WTC11 (cell line): Measurements from ENCODE around the gene ABCC6. TPM values are rescaled to one million over a fixed set of nuclear protein-coding genes. Genes with fewer than 3 reads are reported as not detected.

ENCODE experiments used
- ATAC-seq: fragments of 200-7000 bp; cut with Tn5 transposase; 2 replicates; pipeline ENCODE4 v1.10.0; 2021; ENCODE audit warnings: mild to moderate bottlenecking, moderate library complexity
- CTCF ChIA-PET: fragments of 300-600 bp; sonication (Branson Sonifier 250); formaldehyde crosslinking; loops from one replicate; lab custom pipeline; 2021; ENCODE audit warnings: antibody characterized with exemption; lab: Charles Lee
- POLR2A ChIA-PET: fragments of 350-600 bp; sonication (Branson Sonifier 250); formaldehyde crosslinking; loops from one replicate; lab custom pipeline; 2021; ENCODE audit warnings: antibody characterized with exemption; lab: Charles Lee
- DNase-seq: peaks from one replicate; pipeline ENCODE4 v3.0.0; 2021; ENCODE audit warnings: low spot score
- H3K27ac Mint-ChIP-seq: 2 replicates; pipeline ENCODE4 v1.8.0; 2021; ENCODE audit warnings: mixed read lengths
- H3K27me3 Mint-ChIP-seq: 2 replicates; pipeline ENCODE4 v1.8.0; 2021; ENCODE audit warnings: low read depth, mild to moderate bottlenecking, moderate library complexity, mixed read lengths
- H3K36me3 Mint-ChIP-seq: 2 replicates; pipeline ENCODE4 v1.8.0; 2021; ENCODE audit warnings: mixed read lengths
- H3K4me1 Mint-ChIP-seq: 2 replicates; pipeline ENCODE4 v1.8.0; 2022; ENCODE audit warnings: mixed read lengths
- H3K4me3 Mint-ChIP-seq: 2 replicates; pipeline ENCODE4 v1.8.0; 2021; ENCODE audit warnings: mild to moderate bottlenecking, moderate library complexity, mixed read lengths
- H3K9me3 Mint-ChIP-seq: 2 replicates; pipeline ENCODE4 v1.8.0; 2021; ENCODE audit warnings: mixed read lengths
- CBFB ChIP-seq: sonication (generic); formaldehyde crosslinking; IDR thresholded peaks from 2 replicates; pipeline ENCODE4 v1.8.1; 2022; ENCODE audit warnings: mild to moderate bottlenecking, low read depth, missing genetic modification reagents
- CTCF ChIP-seq: fragments of 200-600 bp; IDR thresholded peaks from 2 replicates; pipeline ENCODE4 v1.8.0; 2022; ENCODE audit warnings: antibody characterized with exemption
- ELF4 ChIP-seq: sonication (generic); formaldehyde crosslinking; IDR thresholded peaks from 2 replicates; pipeline ENCODE4 v1.8.1; 2022; ENCODE audit warnings: low read depth, mild to moderate bottlenecking, moderate library complexity, missing genetic modification reagents
- ETV6 ChIP-seq: sonication (generic); formaldehyde crosslinking; IDR thresholded peaks from 2 replicates; pipeline ENCODE4 v1.8.1; 2022; ENCODE audit warnings: mild to moderate bottlenecking, missing genetic modification reagents
- FOXP1 ChIP-seq: sonication (generic); formaldehyde crosslinking; IDR thresholded peaks from 2 replicates; pipeline ENCODE4 v1.8.0; 2022; ENCODE audit warnings: missing genetic modification reagents, mild to moderate bottlenecking, moderate library complexity, borderline replicate concordance
- GABPB1 ChIP-seq: sonication (generic); formaldehyde crosslinking; IDR thresholded peaks from 2 replicates; pipeline ENCODE4 v1.8.1; 2023; ENCODE audit warnings: mild to moderate bottlenecking, missing genetic modification reagents
- GTF2I ChIP-seq: fragments of 250-450 bp; sonication (Bioruptor Pico); conservative IDR thresholded peaks from 2 replicates; pipeline ENCODE4 v1.4.0; 2021; ENCODE audit warnings: mild to moderate bottlenecking
- KAT7 ChIP-seq: sonication (generic); formaldehyde crosslinking; IDR thresholded peaks from 2 replicates; pipeline ENCODE4 v1.8.1; 2023; ENCODE audit warnings: missing genetic modification reagents, mild to moderate bottlenecking, borderline replicate concordance
- NFE2L1 ChIP-seq: sonication (generic); formaldehyde crosslinking; IDR thresholded peaks from 2 replicates; pipeline ENCODE4 v1.8.1; 2023; ENCODE audit warnings: missing genetic modification reagents
- NR1H2 ChIP-seq: sonication (generic); formaldehyde crosslinking; IDR thresholded peaks from 2 replicates; pipeline ENCODE4 v1.9.0; 2021; ENCODE audit warnings: mild to moderate bottlenecking, moderate library complexity, missing genetic modification reagents
- NR2C2 ChIP-seq: sonication (generic); formaldehyde crosslinking; IDR thresholded peaks from 2 replicates; pipeline ENCODE4 v1.8.0; 2022; ENCODE audit warnings: mild to moderate bottlenecking, missing genetic modification reagents
- PRDM15 ChIP-seq: sonication (generic); formaldehyde crosslinking; IDR thresholded peaks from 2 replicates; pipeline ENCODE4 v1.8.0; 2022; ENCODE audit warnings: missing genetic modification reagents
- RELA ChIP-seq: sonication (generic); formaldehyde crosslinking; IDR thresholded peaks from 2 replicates; pipeline ENCODE4 v1.8.1; 2022; ENCODE audit warnings: missing genetic modification reagents, mild to moderate bottlenecking, borderline replicate concordance
- SMAD4 ChIP-seq: sonication (generic); formaldehyde crosslinking; IDR thresholded peaks from 2 replicates; pipeline ENCODE4 v1.8.0; 2022; ENCODE audit warnings: mild to moderate bottlenecking, missing genetic modification reagents
- STAT6 ChIP-seq: sonication (generic); formaldehyde crosslinking; conservative IDR thresholded peaks from 2 replicates; pipeline ENCODE4 v1.8.1; 2023; ENCODE audit warnings: mild to moderate bottlenecking, low read depth, missing genetic modification reagents, moderate library complexity
- TP53 ChIP-seq: sonication (generic); formaldehyde crosslinking; IDR thresholded peaks from 2 replicates; pipeline ENCODE4 v1.8.1; 2023; ENCODE audit warnings: mild to moderate bottlenecking, missing genetic modification reagents
- ZNF425 ChIP-seq: fragments of 250-450 bp; sonication (Bioruptor Pico); conservative IDR thresholded peaks from 2 replicates; pipeline ENCODE4 v1.9.0; 2021; ENCODE audit warnings: mild to moderate bottlenecking
- ZNF532 ChIP-seq: fragments of 250-450 bp; sonication (Bioruptor Pico); IDR thresholded peaks from 2 replicates; pipeline ENCODE4 v1.9.0; 2021; ENCODE audit warnings: mild to moderate bottlenecking, borderline replicate concordance
- total RNA-seq: library from RNA; stranded (reverse); gene quantifications from 3 replicates; pipeline ENCODE4 v1.2.3, GENCODE V29; 2021

Gene ABCC6
- total RNA-seq, 1 experiment from 2014 or later, result 1.3 TPM

GRCh38 chr16:16141141-16141540 is 82.2 kb downstream of the ABCC6 start:
- TF ChIP-seq TP53 (no peak), SMAD4 (CRISPR knock-in tag) (no peak), ELF4 (CRISPR knock-in tag) (no peak), RELA (CRISPR knock-in tag) (no peak), FOXP1 (no peak), ZNF425 (CRISPR knock-in tag) (no peak), GTF2I (no peak), KAT7 (CRISPR knock-in tag) (no peak), NFE2L1 (CRISPR knock-in tag) (no peak), NR1H2 (no peak), STAT6 (CRISPR knock-in tag) (no peak), CTCF (no peak), NR2C2 (no peak), PRDM15 (CRISPR knock-in tag) (no peak), ETV6 (CRISPR knock-in tag) (no peak), GABPB1 (CRISPR knock-in tag) (no peak), CBFB (CRISPR knock-in tag) (no peak), ZNF532 (no peak)
- TF ChIP-seq, all 79 proteins: peak for 0
- POLR2A ChIA-PET, result no interaction called here
- Mint-ChIP-seq H3K4me3 (no peak overlapping the region), H3K9me3 (no peaks in the 10 kb centered on the region), H3K36me3 (peaks cover 63% of the 10 kb centered on the region), H3K27me3 (no peaks in the 10 kb centered on the region), H3K27ac (no peak overlapping the region), H3K4me1 (peaks cover 4% of the 10 kb centered on the region)
- CTCF ChIA-PET, result no interaction called here
- ATAC-seq, result no peak
- DNase-seq, result no peak
